ENCODE measurements around the gene CRMP1. TPM values are rescaled to one million over a fixed set of nuclear protein-coding genes. Genes with fewer than 3 reads are reported as not detected.

CRMP1 gene
- 0.06 TPM in 1 of 2 replicates, not detected in the other for total RNA-seq

GRCh38 chr4:5893004-5893580 lies at the start of gene CRMP1:
CRMP1 (minus strand) TSS chr4:5893086; CDS start chr4:5892969, 117 bp downstream.

Other genes starting within 250 kb of the CRMP1 start
- gene EVC2, start 184.5 kb downstream of the CRMP1 start, total RNA-seq = 13.7 and 18.2 TPM in 2 replicates
- gene EVC, start 181.9 kb downstream of the CRMP1 start, total RNA-seq = 72.1 and 96.1 TPM in 2 replicates
- gene C4orf50, start 125.3 kb upstream of the CRMP1 start, total RNA-seq = not detected in 2 replicates